ENCODE data around the gene CLDN8.

The CLDN8 gene

GRCh38 chr21:30164796-30165195 is 51.1 kb downstream of the CLDN8 start:
- H3K4me2 ChIP-seq (ENCODE audit: low read length), result no peak overlapping the region
- no peak overlapping the region for H4K12ac ChIP-seq (ENCODE audit: low read depth, low read length)
- H3K23ac ChIP-seq (ENCODE audit: low read length), result no peak overlapping the region
- H3K4me3 ChIP-seq (ENCODE audit: low read depth, low read length), result no peak overlapping the region
- no peaks in the 10 kb centered on the region for H3K9me3 ChIP-seq (ENCODE audit: insufficient read depth, low read depth, low read length)
- no peak overlapping the region for H2BK12ac ChIP-seq (ENCODE audit: low read length)
- H3K79me1 ChIP-seq (ENCODE audit: low read length), result no peaks in the 10 kb centered on the region
- no peak overlapping the region for H4K8ac ChIP-seq (ENCODE audit: low read depth, low read length)
- H4K91ac ChIP-seq (ENCODE audit: low read depth, low read length), result no peak overlapping the region
- no peaks in the 10 kb centered on the region for H3K4me1 ChIP-seq (ENCODE audit: control insufficient read depth in 1 of 2, insufficient read depth in 2 of 2, low read length in 2 of 2)
- H2AK5ac ChIP-seq (ENCODE audit: low read length), result no peak overlapping the region
- H3K14ac ChIP-seq (ENCODE audit: low read length), result no peak overlapping the region
- no peak overlapping the region for H2BK5ac ChIP-seq (ENCODE audit: low read depth, low read length, poor library complexity)
- no peak overlapping the region for H3K18ac ChIP-seq (ENCODE audit: low read length)
- no peaks in the 10 kb centered on the region for H3K36me3 ChIP-seq (ENCODE audit: control insufficient read depth in 1 of 2, insufficient read depth in 2 of 2, low read length in 2 of 2)
- no peak overlapping the region for H3K27ac ChIP-seq (ENCODE audit: low read depth, low read length)
- no peak overlapping the region for H3K4ac ChIP-seq (ENCODE audit: low read depth, low read length)
- H2AFZ ChIP-seq (ENCODE audit: insufficient read depth, low read length, poor library complexity), result no peak overlapping the region
- H2BK120ac ChIP-seq (ENCODE audit: insufficient read depth, low read length, poor library complexity), result no peak overlapping the region
- H3K27me3 ChIP-seq (ENCODE audit: insufficient read depth, low read length), result no peaks in the 10 kb centered on the region
- H3K79me2 ChIP-seq (ENCODE audit: control insufficient read depth, insufficient read depth, low read length, poor library complexity), result no peaks in the 10 kb centered on the region
- H3K9ac ChIP-seq (ENCODE audit: low read length), result no peak overlapping the region
- no peak for DNase-seq
- no CpG with 5 or more reads among the region's 1 CpG for WGBS (ENCODE audit: extremely low coverage, insufficient coverage, insufficient read length)
